HG03432 (cell line): ENCODE measurements around the gene PDE6B.
"Not testable (repeated sequence)": the region's sequence is repeated elsewhere in the genome, so short reads cannot be mapped to it uniquely, and the experiment has no call there.

Source experiments
- ATAC-seq: cut with Tn5 transposase; IDR thresholded peaks from one replicate; pipeline ENCODE4 v1.9.1; 2021; ENCODE audit warnings: mild to moderate bottlenecking, moderate library complexity; ENCODE audit not compliant: unreplicated experiment

The PDE6B gene

DNA sequence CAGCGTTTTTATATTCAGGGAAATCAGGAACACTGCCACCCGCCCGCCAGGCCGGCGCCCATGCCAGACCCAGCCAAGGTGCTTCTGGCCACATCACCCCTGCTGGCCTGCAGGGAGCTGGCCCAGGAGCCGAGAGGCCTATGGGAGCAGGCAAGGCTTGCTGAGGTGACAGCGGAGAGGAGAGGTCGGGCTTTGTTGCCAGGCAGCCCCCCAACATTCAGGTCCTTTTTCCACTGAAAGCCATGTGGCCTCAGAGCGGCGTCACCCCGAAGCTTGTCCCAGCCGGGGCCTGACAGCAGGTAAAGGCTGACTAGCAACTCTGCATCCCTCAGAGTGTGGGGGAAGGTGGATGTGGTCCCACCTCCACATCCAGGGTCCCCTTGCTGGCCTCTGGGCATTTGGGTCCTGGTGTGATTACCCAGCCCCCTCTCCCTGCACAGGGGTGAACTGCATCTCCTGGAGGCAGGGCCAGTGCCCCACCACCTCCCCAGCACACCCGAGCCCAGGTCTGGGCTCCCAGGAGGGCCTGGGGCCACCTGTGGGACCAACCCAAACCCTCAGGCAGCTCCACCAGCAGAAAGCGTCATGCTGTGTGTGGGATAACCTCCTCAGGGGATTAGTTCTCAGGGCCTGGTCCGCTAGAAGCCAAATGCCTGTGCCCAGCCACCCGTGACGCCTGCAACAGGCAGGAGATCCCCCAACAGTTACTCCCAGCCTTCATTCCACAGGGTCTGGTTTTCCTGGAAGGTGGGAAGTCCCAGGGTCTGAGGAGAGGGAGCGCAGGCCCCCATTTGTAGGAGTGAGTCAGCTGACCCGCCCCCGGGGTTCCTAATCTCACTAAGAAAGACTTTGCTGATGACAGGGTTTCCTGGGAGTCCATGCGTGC is at the start of gene PDE6B:
TSS of gene PDE6B (plus strand) at position 869 of the 886 bp plus-strand sequence. CDS start 54 bp downstream, outside the sequence.
- no peak for ATAC-seq

DNA sequence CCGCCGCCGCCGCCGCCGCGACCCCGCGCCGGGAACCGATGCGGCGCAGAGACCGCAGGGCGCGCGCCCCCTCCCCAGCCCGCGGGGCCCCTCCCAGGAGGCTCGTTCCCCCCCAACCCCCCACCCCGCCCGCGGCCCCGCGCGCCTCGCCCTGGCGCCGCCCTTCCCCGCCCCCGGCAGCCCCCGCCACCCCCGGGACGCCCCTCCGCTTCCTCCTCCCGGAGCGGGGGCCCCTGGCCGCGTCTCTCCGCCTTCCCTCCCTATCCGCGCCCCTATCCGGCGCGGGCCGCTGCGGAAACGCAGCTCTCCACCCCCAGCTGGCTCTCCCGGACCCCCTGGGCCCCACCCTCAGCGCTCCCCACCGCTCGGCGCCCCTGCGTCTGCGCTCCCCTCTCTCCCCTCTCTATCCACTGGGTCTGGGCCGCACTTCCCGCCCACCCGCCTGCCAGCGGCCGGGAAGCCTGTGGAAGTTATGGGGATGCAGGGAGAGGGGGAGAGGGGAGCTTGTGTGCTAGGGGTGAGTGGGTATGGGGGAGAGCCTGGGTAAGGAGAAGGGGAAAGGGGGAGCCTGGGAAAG is 49.0 kb upstream of the PDE6B start, which contains the start of gene TMEM271:
TSS of gene TMEM271 (minus strand) at position 51 of the 577 bp plus-strand sequence. CDS start 233 bp downstream, outside the sequence.
- no peak for ATAC-seq

DNA sequence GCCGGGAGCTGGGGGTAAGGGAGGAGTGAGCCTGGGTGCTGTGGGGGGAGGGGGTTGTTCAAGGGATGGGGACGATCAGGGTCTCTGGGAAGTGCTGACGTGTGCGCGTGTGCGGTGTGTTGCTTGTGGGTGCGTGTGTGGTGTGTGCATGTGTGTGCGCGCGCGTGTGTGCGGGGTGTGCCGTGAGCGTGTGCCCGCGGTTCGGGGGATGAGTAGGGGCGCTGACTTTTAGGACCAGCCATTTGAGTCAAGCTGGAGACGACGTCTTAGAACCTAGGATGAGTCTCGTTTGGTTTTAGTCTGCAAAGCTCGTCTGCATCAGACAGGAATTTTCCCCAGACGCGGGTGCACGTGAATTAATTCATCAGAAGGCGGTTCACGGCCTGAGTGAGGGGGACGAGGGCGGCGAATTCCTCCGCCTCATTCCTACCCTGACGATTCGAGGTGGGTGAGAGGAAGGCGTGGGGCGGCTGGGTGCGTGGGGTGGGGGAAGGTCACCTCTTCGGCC is 48.3 kb upstream of the PDE6B start:
- ATAC-seq, result no peak

DNA sequence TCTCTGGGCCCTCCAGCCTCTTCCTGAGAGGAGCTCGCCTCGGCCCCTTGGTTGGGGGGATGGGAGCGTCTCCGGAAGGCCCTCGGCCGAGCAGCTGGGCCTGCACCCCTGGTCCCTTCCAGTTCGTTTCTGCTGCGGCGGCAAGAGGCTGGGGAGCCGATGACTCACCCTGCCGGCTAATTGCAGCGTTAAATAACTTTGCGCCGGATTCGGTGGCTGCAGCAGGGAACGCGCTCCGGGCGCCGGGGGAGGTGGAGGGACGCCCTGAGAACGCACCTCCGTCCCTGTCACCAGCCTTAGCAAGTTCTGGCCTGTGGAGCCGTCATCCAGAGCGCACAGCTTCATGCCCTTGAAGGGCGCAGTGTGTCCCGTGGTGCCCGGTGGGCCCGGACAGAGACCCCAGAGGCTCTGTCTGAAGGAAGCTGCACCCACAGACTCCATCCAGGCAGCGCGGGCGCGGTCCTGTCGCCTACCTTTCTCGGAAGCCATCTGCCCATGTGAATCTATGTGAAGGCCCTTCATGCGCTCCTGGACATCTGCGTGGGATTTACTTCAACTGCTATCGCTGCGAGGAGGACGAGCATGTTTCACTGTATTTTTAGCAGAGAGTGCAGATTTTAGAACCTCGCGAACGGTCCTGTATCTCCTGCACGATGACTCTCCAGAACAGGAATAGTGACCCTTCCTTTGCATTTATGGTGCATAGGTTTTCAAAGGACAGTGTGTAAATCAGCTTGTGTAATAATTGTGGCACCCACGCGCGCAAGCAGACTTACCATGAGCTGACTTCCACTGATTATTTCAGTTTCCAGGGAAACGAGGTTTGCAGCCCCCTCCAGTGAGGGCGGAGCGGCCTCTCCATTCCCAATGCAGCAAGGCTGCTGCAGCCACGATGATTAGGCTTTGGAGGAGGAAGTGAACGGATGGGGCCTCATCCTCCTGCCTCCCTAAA is 47.6 kb upstream of the PDE6B start:
- ATAC-seq, result no peak

DNA sequence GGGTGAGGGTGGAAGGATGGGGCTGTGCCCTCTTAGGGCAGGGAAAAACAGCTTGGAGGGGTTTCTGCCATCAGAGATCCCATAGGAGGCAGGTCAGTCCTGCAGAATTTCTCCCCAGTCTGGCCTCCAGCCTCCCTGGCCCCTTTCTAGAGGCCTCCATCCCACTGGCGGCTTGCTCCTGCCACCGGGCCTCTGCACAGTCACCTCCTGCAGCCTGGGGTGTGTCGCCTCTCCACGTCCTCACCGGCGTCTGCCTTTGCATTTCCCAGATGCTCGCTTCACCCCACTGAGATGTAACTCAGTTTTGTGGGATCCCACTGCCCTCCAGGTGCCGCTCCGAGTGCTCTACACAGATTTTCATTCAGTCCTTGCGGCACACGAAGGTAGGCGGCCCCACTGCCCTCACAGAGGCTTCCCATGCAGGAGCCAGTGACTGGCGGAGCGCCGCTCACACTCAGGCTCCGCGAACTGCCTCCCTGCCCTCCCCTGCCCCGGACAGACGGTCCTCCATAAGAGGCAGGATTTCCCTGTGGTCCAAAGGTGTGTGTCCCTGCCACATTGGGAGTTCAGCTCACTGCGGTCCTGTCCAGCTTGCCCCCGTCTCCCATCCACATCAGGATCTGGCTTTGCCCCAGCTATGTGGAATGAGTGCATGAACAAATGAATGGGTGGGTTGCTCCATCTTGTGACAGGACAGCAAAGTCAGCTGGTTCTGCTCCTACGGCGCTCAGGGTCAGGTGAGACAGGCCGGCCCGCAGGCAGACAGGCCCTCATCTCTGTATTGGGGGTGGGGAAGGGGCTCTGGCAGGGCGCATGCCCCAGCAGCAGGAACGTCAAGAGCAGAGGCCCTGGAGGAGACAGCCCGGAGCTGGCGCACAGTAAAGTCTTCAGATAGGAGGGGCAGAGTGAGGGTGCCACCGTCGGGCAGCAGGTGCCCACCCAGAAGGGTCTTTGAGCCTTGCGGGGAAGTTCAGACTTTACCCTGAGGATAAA is 46.6 kb upstream of the PDE6B start:
- no peak for ATAC-seq

DNA sequence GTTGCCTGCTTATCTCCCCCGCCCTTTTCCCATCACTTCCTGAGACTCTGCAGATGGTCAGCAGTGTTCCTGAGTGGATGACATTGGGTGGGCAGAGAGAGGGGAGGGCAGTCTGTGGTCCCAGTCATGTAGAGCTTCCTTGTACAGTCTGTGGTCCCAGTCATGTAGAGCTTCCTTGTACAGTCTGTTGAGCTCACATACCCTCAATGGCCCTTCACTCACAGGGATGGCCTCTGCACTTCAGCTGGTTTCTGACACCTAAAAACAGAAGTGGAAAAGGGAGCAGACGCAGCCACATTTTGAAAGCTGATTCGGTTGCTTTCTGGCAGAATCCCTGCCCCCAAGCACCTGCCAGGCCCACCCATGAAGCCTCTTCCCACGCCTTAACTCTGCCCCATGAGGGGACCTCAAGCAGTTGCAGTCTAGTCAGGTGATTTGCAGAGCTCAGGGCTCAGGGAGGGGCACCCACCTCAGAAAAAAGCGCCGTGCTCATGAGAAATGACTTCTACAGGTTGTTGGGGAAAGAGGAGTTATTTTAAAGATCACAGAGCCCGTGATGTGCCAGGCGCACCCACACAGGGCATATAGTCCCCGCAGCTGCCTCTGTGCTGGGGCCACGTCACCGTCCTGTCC is 45.7 kb upstream of the PDE6B start:
- no peak for ATAC-seq

DNA sequence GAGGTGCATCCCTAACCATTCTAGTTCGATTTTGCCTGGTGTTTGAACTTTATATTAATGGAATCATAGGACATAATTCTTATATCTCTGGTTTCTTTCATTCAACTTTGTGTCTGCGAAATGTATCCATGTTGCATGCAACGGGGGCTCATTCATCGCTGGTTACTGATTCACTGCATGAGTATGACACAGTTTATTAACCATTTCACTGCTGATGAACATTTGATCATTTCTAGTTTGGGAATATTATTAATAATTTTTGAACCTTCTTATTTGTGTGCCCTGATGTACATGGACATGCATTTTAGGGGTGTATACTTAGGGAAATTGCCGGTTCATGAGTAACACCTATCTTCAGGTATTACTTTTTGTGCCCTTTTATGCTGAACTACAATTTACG is 44.2 kb upstream of the PDE6B start:
- ATAC-seq, result no peak

DNA sequence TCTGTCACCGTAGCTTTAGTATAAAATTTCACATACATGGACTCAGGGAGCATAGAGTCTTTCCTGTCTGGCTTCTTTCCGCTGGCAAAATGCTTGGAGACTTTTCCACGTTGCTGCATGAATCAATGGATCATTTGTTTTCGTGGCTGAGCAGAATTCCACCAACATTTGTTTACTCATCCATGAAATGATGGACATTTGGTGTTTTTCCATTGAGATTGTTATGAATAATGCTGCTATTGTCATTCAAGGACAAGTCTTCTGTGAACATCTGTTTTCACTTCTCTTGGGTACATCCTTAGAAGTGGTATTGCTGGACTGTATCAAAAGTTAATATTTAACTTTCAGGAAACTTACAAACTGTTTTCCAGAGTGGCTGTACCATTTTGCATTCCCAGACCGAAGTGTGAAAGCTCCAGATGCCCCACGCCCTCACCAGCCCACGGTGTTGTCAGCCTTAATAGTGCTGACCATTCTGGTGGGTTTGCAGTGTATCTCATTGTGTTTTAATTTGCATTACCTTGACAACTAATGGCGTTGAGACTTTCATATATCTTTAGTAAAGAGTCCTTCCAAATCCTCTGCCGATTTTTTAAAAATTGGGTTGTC is 43.5 kb upstream of the PDE6B start:
- ATAC-seq, result no peak

DNA sequence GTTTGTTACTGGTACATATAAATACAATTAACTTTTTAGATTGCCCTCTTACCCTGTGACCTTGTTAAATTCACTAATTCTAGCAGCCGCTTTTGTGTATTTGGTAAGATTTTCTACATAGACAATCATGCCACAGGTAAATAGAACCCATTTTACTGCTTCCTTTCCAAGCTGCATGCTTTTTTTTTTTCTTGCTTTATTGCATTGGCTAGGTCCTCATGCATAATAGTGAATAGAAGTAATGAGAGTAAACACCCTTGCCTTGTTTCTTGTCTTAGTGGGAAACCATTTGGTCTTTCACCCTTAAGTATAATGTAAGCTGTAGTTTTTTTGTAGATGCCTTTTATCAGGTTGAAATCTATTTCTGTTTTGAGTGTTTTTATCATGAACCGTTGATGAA is 41.6 kb upstream of the PDE6B start:
- no peak for ATAC-seq

DNA sequence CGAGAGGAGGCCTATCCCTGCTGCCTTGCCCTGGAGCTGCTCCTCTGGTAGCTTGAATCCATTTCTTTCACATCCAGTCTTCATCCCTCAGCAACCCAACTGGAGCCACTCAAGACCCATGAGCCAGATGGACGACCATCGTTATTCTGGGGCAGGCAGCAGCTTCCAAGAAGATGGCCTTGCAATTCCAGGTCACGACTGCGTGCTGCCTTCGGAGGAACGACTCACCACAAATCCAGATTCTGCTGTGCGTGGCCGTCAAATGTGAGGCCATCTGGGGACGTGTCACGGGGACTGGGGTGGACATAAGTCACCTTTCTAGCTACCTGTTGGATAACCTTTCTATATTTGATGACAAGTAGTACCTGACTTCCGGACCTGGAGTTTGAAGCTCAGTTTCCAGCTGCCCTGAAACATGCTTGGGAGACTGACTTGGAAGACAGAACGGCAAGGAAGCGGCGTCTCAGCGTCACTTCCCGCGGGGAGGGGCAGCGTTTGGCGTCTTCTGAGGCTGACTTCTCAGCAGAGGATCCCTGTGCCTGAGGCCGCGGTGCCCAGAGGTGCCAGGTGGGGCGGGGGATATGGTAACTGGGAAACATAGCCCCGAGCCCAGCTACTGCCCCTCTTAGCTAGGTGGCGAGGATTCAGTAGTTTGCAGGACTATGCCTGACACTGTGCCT is 37.6 kb upstream of the PDE6B start:
- ATAC-seq, result no peak

DNA sequence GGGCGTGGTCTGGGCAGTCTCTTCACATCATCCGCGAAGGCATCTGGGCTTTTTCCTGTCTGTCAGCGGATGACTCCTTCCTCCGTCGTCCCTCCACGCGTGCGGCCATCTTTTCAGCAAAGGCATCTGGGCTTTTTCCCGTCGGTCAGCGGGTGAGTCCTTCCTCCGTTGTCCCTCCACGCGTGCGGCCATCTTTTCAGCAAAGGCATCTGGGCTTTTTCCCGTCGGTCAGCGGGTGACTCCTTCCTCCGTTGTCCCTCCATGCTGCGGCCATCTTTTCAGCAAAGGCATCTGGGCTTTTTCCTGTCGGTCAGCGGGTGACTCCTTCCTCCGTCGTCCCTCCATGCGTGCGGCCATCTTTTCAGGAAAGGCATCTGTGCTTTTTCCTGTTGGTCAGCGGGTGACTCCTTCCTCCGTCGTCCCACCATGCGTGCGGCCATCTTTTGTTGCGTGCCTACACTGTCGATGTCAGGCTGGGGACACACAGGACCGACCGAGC is 37.0 kb upstream of the PDE6B start:
- no peak for ATAC-seq

DNA sequence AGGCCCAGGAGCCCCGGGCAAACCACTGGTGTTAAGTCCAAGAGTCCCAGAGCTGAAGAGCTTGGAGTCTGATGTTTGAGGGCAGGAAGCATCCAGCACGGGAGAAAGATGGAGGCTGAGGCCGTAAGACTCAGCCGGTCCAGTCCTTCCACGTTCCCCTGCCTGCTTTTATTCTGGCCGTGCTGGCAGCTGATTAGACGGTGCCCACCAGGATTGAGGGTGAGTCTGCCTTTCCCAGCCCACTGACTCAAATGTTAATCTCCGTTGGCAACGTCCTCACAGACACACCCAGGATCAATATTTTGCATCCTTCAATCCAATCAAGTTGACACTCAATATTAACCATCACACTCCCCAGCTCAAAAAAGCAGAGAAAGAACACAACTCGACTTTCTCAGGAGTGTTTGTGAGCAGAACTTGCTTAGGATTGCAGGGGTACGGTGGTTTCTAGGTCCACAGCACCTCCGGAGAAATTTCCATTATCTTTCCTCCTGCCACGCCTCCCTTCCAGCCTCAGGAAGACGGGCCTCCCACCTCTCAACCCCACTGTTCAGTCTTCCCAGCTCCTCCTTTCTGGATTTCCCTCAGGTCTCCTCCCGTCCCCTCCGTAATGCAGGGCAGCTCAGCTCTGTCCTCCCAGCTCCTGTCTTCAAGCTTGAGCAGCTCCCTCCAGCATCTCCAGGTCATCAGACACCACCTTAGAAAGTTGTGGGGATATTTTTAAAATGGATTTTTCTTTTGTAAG is 36.0 kb upstream of the PDE6B start:
- no peak for ATAC-seq

DNA sequence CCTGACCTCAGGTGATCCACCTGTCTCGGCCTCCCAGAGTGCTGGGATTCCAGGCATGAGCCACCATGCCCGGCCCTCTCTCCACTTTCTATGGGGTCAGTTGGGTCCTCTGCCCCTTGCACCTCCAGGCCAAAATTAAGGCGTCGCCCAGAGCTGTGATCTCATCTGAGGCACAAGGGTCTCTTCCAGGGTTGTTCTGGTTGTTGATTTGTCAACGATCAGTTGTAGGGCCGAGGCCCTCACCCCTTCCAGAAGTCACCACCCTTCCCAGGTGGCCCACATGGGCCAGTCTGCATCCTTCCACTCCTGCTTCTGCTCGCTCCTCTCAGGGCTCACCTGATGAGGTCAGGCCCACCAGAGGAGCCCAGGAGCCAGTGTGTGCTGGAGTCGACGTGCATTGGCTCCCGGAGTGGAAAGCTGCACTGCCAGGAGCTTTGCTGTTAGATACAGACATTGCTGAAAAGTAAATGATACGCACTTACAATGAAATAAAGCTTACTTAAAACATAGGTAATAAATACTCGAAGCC is 35.0 kb upstream of the PDE6B start:
- ATAC-seq, result no peak

DNA sequence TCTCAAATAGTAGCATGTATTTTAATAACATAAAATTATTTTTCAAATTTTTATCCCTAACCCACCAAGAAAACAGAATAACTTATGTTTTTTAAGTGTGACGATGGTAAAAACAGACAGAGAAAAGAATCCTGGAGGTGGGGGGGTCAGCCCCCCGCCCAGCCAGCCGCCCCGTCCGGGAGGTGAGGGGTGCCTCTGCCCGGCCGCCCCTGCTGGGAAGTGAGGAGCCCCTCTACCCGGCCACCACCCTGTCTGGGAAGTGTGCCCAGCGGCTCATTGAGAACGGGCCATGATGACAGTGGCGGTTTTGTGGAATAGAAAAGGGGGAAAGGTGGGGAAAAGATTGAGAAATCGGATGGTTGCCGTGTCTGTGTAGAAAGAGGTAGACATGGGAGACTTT is 33.2 kb upstream of the PDE6B start:
- ATAC-seq, result not testable (repeated sequence)

DNA sequence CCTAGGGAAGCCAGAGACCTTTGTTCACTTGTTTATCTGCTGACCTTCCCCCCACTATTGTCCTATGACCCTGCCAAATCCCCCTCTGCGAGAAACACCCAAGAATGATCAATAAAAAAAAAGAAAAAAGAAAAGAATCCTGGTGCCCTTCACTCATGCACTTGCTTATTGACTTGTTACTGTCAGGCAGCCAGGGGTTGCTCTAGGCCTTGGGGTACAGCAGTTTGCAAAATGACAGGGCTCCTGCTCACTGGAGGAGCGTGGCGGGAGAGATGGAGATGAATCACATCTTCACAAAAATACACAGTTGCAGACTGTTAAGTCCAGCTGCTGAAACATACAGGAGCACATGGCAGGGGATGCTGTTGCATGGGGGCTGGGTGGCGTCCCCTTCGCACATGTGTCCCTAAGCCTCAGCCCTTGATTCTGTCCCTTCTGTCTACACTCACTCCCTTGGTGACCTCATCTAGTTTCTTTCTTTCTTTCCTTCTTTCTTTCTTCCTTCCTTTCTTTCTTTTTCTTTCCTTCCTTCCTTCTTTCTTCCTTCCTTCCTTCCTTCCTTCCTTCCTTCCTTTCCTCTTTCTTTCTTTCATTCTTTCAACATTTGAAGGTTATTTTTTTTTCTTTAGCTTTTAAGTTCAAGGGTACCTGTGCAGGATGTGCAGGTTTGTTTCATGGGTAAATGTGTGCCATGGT is 32.4 kb upstream of the PDE6B start:
- no peak for ATAC-seq

DNA sequence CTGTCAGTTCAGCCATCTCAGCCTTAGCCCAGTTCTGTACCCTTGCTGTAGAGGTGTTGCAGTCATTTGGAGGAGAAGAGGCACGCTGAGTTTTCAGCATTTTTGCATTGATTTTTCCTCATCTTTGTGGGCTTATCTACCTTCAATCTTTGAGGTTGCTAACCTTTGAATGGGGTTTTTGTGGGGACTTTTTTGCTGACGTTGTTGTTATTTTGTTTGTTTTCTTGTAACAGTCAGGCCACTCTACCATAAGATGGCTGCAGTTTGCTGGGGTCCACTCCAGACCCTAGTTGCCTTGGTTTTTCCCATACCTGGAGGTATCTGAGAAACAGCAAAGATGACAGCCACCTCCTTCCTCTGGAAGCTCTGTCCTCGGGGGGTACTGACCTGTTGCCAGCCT is 26.4 kb upstream of the PDE6B start:
- no peak for ATAC-seq

DNA sequence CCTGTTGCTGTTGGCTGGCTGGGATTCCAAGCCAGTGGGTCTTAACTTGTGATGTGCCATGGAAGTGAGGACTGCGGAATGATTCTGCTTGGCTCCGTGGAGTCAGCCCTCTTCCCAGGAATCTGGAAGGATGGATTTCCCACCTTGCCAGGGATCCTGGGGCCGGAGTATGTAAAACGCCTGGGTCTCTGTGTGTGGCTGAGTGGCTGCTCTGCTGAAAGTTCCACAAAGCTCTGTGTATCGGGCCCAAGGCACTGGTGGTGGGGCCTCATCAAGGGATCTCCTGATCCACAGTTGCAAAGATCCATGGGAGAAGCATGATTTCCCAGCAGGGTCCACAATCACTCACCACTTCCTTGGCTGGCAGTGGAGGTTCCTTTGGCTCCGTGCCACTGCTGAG is 25.2 kb upstream of the PDE6B start:
- no peak for ATAC-seq
